ENCODE measurements around the gene ASIC2. TPM values are rescaled to one million over a fixed set of nuclear protein-coding genes. Genes with fewer than 3 reads are reported as not detected.

Gene ASIC2
- total RNA-seq, 1 donor from 2014 or later = not detected

DNA sequence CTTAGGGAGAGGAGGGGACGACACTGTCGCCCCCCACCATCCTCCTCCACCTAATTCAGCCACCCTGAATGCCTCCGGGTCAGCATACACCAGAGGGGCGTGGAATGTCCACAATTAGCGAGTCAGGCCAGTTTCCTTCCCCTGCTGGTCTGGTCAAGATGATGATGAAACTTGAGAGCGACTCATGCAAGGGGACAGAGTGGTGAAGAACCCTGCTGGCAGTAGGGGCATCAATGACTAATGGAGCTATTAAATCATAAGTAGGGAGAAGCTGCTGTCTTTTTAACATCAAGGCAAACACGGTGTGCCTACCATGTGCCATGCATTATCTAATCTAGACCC, 294.2 kb downstream of the ASIC2 start:
- Mint-ChIP-seq H3K4me1 (ENCODE audit: unreplicated experiment) (no peaks in the 10 kb centered on the region), H3K36me3 (ENCODE audit: low read depth, unreplicated experiment) (no peaks in the 10 kb centered on the region), H3K9me3 (ENCODE audit: unreplicated experiment) (no peaks in the 10 kb centered on the region), H3K27me3 (ENCODE audit: unreplicated experiment) (peaks cover 2% of the 10 kb centered on the region), H3K27ac (ENCODE audit: unreplicated experiment) (no peak overlapping the region), H3K4me3 (ENCODE audit: unreplicated experiment) (no peak overlapping the region)
- TF ChIP-seq, protein P1, sequence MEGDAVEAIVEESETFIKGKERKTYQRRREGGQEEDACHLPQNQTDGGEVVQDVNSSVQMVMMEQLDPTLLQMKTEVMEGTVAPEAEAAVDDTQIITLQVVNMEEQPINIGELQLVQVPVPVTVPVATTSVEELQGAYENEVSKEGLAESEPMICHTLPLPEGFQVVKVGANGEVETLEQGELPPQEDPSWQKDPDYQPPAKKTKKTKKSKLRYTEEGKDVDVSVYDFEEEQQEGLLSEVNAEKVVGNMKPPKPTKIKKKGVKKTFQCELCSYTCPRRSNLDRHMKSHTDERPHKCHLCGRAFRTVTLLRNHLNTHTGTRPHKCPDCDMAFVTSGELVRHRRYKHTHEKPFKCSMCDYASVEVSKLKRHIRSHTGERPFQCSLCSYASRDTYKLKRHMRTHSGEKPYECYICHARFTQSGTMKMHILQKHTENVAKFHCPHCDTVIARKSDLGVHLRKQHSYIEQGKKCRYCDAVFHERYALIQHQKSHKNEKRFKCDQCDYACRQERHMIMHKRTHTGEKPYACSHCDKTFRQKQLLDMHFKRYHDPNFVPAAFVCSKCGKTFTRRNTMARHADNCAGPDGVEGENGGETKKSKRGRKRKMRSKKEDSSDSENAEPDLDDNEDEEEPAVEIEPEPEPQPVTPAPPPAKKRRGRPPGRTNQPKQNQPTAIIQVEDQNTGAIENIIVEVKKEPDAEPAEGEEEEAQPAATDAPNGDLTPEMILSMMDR (IDR thresholded peaks at IDR 0.05; ENCODE audit: unreplicated experiment) = no peak
- DNase-seq (ENCODE audit: low spot score) = no peak

DNA sequence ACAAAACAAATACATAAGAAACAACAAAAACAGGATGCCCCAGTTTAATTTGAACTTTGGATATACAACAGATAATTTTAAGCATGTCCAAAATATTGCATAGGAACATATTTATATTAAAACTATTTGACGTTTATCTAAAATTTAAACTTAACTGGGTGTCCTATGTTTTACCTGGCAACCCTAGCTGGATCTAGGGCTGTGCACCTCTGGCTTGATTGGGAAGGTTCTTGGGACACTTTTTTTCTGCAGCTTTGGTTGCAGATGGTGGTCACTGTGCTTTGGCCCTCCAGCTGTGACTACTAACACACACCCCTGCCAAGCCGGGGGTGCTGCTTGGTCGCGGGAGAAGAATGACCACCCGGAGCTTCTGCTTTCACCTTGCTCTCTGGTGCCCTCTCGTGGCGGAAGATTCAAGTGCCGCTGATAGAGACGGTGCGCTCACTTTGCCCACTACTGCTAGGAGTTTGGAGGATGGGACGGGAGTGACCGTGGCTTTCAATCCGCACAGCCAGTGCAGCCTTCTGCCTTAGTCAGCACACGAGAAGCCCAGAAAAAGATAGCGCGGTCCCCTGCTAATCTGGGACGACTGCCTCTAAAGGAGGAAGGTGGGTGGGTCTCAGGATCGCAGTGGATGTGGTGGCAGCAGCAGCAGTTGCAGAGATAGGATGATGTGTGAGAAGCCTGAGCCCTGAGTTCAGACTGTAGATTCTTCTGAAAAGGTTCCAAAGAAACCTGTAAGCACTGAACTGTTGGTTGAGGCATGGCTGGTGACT, 294.8 kb downstream of the ASIC2 start:
- H3K27me3 Mint-ChIP-seq (ENCODE audit: unreplicated experiment) = peaks cover 2% of the 10 kb centered on the region
- H3K4me3 Mint-ChIP-seq (ENCODE audit: unreplicated experiment) = no peak overlapping the region
- no peaks in the 10 kb centered on the region for H3K4me1 Mint-ChIP-seq (ENCODE audit: unreplicated experiment)

DNA sequence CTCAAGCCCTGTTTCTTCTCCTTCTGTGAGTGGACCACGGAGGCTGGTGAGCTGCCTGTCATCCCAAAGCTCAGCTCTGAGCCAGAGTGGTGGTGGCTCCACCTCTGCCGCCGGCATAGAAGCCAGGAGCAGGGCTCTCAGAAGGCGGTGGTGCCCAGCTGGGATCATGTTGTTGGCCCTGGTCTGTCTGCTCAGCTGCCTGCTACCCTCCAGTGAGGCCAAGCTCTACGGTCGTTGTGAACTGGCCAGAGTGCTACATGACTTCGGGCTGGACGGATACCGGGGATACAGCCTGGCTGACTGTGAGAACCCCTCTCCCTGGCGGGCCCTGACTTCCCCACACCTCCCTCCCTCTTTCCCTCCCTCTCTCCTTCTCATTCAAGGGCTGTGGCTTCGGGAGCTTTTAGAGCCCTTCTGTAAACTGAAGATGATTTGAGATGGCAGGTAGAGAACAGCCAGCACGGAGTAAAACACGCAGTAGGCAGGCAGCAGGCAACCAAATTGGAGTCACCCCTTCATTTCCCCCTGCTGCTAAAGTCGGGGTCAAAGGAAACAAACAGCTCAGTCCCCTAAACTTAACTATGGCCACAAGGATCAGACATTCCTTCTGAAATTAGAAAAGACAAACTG, 297.6 kb downstream of the ASIC2 start:
- Mint-ChIP-seq H3K4me1 (ENCODE audit: unreplicated experiment) (no peaks in the 10 kb centered on the region), H3K36me3 (ENCODE audit: low read depth, unreplicated experiment) (no peaks in the 10 kb centered on the region), H3K4me3 (ENCODE audit: unreplicated experiment) (no peak overlapping the region), H3K27me3 (ENCODE audit: unreplicated experiment) (peaks cover 8% of the 10 kb centered on the region), H3K27ac (ENCODE audit: unreplicated experiment) (no peak overlapping the region), H3K9me3 (ENCODE audit: unreplicated experiment) (no peaks in the 10 kb centered on the region)
- TF ChIP-seq, protein P1 (IDR thresholded peaks at IDR 0.05; ENCODE audit: unreplicated experiment) = no peak
- DNase-seq (ENCODE audit: low spot score) = no peak

More for the DNA sequence above, 294.8 kb downstream of the ASIC2 start:
- Mint-ChIP-seq H3K9me3 (ENCODE audit: unreplicated experiment) (no peaks in the 10 kb centered on the region), H3K27ac (ENCODE audit: unreplicated experiment) (no peak overlapping the region), H3K36me3 (ENCODE audit: low read depth, unreplicated experiment) (no peaks in the 10 kb centered on the region)
- TF ChIP-seq, protein P1 (IDR thresholded peaks at IDR 0.05; ENCODE audit: unreplicated experiment) = peak; percentile 94
- peak; percentile 87 for DNase-seq (ENCODE audit: low spot score)

DNA sequence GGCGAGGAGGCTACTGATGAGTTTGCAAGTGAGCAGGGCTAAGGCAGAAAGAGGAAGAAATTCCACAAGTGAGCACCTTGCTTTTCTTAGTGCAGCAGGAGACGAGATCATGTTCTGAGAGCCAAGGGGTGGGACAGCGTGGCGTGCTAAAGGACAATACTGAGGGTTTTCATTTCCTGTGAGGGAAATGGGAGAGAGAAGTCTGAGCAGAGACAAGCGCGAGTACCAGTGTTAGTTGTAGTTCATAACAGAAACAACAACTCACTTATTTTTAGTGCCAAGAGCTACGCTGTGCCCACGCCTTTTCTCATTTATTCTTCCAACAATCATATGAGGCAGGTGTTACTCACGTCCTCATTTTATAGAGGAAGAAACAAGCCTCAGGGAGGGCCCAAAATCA, 299.1 kb downstream of the ASIC2 start:
- Mint-ChIP-seq H3K9me3 (ENCODE audit: unreplicated experiment) (no peaks in the 10 kb centered on the region), H3K4me3 (ENCODE audit: unreplicated experiment) (no peak overlapping the region), H3K27me3 (ENCODE audit: unreplicated experiment) (peaks cover 8% of the 10 kb centered on the region), H3K4me1 (ENCODE audit: unreplicated experiment) (no peaks in the 10 kb centered on the region), H3K36me3 (ENCODE audit: low read depth, unreplicated experiment) (no peaks in the 10 kb centered on the region), H3K27ac (ENCODE audit: unreplicated experiment) (no peak overlapping the region)
- TF ChIP-seq, protein P1 (IDR thresholded peaks at IDR 0.05; ENCODE audit: unreplicated experiment) = no peak
- DNase-seq (ENCODE audit: low spot score) = no peak

All from endothelial cell (in vitro differentiated cells).